ENCODE data around the gene BACH2. TPM values are rescaled to one million over a fixed set of nuclear protein-coding genes. Genes with fewer than 3 reads are reported as not detected.
A peak's percentile ranks its signal among the peaks of the same experiment; 100 is the strongest.

BACH2 gene
- total RNA-seq, 8 experiments from 2014 or later: 0.25 to 34.3 (median 19.4) TPM

DNA sequence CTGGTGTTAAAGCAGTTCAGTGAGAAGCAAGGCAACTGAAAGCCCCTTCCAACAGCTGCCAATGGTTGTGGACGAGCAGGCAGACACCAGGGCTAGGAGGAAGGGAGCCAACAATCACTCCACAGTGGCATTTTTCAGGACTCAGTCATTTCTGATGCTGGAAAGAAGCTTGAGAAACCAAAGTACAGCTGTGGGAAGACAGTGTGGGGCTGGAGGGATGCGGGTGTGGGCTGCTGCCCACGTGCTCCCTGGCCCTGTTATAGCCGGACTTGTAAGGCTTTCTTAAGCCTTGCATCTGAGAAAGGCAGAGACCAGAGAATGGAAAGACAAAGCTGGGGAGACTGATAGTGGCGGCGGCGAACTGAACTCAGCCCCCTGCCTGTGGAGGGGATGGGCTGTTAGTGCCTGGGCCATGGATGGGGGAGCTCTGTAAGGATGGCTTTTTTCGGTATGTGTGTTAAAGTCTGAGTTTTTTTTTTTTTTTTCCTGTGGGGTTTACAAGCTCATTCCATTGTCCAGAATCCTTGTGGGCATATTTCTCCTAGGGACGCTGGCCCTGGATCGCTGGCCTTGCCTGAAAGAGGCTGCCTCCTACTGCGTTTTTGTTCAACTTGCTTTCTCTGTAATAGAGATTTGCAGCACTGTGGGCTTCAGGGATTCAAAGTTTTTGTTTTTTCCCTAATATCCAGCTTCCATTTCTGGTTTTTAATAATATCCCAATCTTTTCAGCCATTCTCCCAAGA lies 310.7 kb downstream of the BACH2 start:
- peak overlapping the region in 1 of 5 donors; percentile 0 for H3K4me3 ChIP-seq

DNA sequence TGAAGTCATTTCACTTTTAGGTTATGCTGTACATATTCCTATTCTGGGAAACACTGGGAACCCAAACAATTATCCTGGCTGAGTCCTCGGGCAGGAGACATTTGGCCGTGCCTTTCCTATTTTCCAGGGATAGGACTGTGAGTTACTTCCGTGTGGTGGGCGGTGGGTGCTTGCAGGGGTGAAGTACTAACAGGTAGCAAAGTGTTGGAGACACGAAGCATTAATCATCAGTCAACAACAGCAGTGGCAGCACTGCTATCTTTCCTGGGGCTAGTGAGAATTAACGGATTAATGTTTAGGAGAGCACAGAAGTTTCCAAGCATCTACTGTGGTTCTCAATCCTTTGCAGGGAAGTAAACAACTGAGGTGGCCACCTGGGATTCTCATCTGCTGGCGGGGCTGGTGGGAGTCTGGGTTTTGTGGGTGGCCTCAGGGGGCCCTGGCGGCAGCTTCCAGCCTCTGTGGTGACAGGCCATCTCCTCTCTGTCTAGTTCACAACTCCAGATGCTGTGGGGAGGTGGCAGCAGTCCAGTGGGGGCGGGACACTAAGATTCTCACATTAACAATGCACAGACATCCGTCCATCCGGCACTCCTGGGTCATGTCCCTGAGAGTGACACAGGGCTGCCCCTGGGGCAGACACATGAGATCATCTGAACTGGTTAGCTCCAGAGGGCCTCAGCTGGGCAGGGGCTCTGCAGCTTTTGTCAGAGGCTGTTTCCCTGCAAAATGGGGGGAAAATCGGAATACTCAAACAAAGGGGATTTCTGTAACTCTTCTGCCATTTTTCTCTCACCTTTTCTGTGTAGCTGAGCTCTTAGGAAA lies 311.5 kb downstream of the BACH2 start:
- 50 to 93% (median 65%) methylated on average over 1 to 9 of the region's 12 CpGs; no CpG with 5 or more reads in 4 of the 10 experiments for WGBS, 10 experiments
- in situ Hi-C loops (cut with MboI; ENCODE audit: low pct_unique_long_range_greater_than_20kb in 2 of 9, low sequenced_read_pairs in 9 of 9, unreplicated experiment in 9 of 9): no loop called here
- Histone ChIP-seq H3K27ac (peak overlapping the region; percentile 77 to 84), H3K4me3 (peak overlapping the region in 1 of 5 donors; percentile 0), H3K4me1 (replicated peaks in 1 of 2) (peaks cover 27 to 35% of the 10 kb centered on the region in 2 donors)
- peak; percentile 91 to 95 (median 92) for ATAC-seq (replicated peaks in 6 of 8)

More for the DNA sequence above, 310.7 kb downstream of the BACH2 start:
- peak; percentile 53 to 80 (median 68) for ATAC-seq (replicated peaks in 6 of 8)
- H3K4me1 ChIP-seq (replicated peaks in 1 of 2): peaks cover 27 to 35% of the 10 kb centered on the region in 2 donors
- 30 to 90% (median 63%) methylated on average over 1 to 7 of the region's 11 CpGs for WGBS, 10 experiments
- in situ Hi-C loops (cut with MboI; ENCODE audit: low pct_unique_long_range_greater_than_20kb in 2 of 9, low sequenced_read_pairs in 9 of 9, unreplicated experiment in 9 of 9): no loop called here
- peak overlapping the region; percentile 77 to 84 for H3K27ac ChIP-seq

DNA sequence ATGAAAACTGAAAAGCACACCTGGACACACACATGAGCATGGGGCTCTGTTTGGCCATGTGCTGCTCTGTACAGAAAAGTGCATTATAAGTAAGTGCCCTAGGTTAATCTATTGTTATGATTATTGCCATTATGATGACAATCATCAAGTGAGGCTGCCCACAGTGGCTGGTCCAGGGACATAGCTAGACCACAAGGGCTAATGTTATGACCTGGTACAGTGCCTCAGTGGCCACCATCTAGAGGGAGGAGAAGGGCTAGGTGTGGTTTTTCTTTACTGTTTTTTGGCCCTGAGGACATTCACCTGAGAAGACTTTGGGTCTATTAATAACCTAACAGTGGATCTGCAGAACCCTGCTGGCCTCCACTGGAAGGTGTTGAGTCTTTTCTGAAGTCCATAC lies 316.3 kb downstream of the BACH2 start:
- H3K4me1 ChIP-seq (replicated peaks in 1 of 2): peaks cover 35 to 52% of the 10 kb centered on the region in 2 donors
- no peak for ATAC-seq (replicated peaks in 6 of 8)
- no peak overlapping the region for H3K27ac ChIP-seq
- in situ Hi-C loops (cut with MboI; ENCODE audit: low pct_unique_long_range_greater_than_20kb in 2 of 9, low sequenced_read_pairs in 9 of 9, unreplicated experiment in 9 of 9): no loop called here
- no peak overlapping the region for H3K4me3 ChIP-seq

DNA sequence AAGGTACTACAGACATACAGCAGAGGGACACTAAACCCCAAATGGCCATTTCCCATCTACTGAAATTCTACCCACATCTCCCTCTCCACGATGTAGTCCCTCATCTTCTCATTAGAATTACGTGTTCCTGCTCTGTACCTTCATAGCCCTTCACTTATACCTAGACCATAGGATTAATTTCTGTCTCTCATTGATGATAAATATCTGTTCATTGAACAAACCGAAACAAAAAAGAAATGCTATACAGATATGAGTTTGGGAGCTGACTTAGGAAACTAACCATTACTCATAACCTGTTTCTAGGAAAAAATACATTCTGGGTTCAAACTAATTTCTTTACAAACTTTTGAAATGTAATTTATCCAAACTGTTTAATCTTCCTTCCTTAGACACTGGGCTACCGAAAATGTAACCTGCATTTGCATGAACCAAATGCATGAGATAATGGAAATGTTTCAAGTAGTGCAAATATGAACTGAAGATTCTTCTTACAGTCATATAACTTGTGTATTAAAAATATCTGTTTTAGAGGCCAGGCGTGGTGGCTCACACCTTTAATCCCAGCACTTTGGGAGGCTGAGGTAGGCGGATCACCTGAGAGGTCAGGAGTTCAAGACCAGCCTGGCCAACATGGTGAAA lies 317.0 kb downstream of the BACH2 start:
- no peak overlapping the region for H3K4me3 ChIP-seq
- no peak for ATAC-seq (replicated peaks in 6 of 8)
- 60 to 96% (median 88%) methylated on average over 1 to 6 of the region's 6 CpGs; no CpG with 5 or more reads in 1 of the 10 experiments for WGBS, 10 experiments
- peak overlapping the region in 1 of 2 donors; percentile 63 for H3K27ac ChIP-seq
- peaks cover 32 to 53% of the 10 kb centered on the region in 2 donors for H3K4me1 ChIP-seq (replicated peaks in 1 of 2)
- in situ Hi-C loops (cut with MboI; ENCODE audit: low pct_unique_long_range_greater_than_20kb in 2 of 9, low sequenced_read_pairs in 9 of 9, unreplicated experiment in 9 of 9): loop anchor here in 1 of 9 experiments (10.0 kb wide), 1 partner anchor 305 kb away; no protein-coding TSS in a partner anchor

DNA sequence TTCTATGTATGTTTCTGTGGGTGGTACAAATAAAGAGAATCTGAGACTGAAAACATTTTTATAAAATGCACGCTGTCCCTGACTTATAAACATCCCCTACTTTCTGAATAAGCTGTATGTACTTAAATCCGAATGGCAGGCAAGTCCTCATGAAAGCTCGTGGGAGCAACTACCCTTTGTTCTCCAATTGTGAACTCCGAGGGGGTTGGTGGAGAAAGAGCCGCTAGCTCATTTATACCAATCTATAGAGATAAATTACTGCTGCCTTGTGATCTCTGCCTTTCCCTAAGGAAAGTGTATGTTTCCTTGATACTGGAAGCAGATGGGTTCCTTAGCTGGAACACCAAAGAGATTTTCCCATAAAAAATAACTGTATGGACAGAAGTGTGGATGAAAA lies 317.9 kb downstream of the BACH2 start:
- H3K4me1 ChIP-seq (replicated peaks in 1 of 2): peaks cover 34 to 56% of the 10 kb centered on the region in 2 donors
- peak overlapping the region in 2 of 5 donors; percentile 9 to 13 for H3K4me3 ChIP-seq
- H3K27ac ChIP-seq: peak overlapping the region; percentile 26 to 63
- in situ Hi-C loops (cut with MboI; ENCODE audit: low pct_unique_long_range_greater_than_20kb in 2 of 9, low sequenced_read_pairs in 9 of 9, unreplicated experiment in 9 of 9): loop anchor here in 1 of 9 experiments (10.0 kb wide), 1 partner anchor 306 kb away; no protein-coding TSS in a partner anchor
- 0 to 76% (median 16%) methylated on average over 1 to 5 of the region's 5 CpGs; no CpG with 5 or more reads in 1 of the 10 experiments for WGBS, 10 experiments
- ATAC-seq (replicated peaks in 6 of 8): no peak

DNA sequence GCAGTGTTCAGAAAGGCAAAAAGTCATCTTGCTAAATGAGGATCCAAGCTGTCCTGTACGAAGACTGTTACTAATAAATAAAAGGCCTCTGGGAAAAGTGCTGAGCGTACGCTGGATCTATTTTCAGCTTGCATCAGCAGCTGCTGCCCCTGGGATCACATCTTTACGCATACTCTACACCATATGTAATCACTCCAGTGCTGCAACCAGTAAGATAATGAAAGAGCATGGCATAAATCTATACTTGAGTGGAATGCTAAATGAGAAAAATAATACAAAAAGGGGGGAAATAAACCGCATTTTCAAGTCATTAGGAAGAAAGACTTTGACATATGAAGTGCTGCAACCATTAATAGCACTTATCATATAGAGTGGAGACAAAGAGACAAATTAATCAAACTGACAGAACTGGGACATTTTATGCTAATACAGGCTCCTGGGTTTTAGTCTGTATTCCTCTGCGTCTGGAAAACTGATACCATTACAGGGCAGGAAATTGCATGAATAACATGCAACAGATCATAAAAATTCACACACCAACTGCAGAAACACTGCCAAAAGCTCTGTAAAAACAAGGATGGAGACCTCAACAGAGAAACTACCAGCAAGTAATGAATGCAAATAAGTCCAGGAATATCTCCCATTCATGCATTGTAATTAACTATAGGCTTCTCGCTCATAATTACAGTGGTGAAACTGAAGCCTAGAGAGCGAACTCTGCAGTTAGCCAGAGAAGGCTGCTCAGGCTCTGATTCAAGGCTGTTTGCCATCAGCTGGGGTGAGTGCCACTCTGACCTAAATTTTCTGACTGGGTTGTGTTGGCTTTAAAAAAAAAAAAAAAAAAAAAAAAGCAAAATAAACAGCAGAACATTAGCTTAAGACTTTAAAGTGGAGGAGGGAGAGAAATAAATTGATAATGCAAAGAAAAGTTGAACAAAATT lies 318.6 kb downstream of the BACH2 start:
- in situ Hi-C loops (cut with MboI; ENCODE audit: low pct_unique_long_range_greater_than_20kb in 2 of 9, low sequenced_read_pairs in 9 of 9, unreplicated experiment in 9 of 9): loop anchor here in 1 of 9 experiments (10.0 kb wide), 1 partner anchor 307 kb away; no protein-coding TSS in a partner anchor
- peak; percentile 89 to 94 (median 93) for ATAC-seq (replicated peaks in 6 of 8)
- Histone ChIP-seq H3K4me1 (replicated peaks in 1 of 2) (peaks cover 34 to 56% of the 10 kb centered on the region in 2 donors), H3K27ac (peak overlapping the region; percentile 24 to 63), H3K4me3 (peak overlapping the region in 3 of 5 donors; percentile 5 to 13 (median 9))
- 0 to 25% (median 3%) methylated on average over 3 to 8 of the region's 8 CpGs for WGBS, 10 experiments

DNA sequence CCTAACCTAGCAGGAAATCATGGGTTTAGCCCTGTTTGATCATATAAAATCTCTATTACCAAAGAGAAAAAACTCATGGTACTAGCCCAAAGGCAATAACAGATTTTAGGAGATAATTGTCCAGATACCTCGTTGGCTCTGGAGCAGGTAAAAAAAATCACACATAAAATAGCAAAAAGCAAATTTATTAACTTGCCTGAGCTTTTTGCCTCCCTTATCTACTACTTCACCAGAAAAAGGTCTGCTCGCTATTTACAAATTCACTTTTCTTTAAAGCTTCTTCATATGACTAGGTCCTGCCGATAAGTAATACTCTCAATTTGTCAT lies 320.0 kb downstream of the BACH2 start:
- in situ Hi-C loops (cut with MboI; ENCODE audit: low pct_unique_long_range_greater_than_20kb in 2 of 9, low sequenced_read_pairs in 9 of 9, unreplicated experiment in 9 of 9): loop anchor here in 1 of 9 experiments (10.0 kb wide), 1 partner anchor 308 kb away; no protein-coding TSS in a partner anchor
- no peak overlapping the region for H3K4me3 ChIP-seq
- peaks cover 34 to 56% of the 10 kb centered on the region in 2 donors for H3K4me1 ChIP-seq (replicated peaks in 1 of 2)
- WGBS, 10 experiments: 60 to 100% (median 86%) methylated on average over 1 to 3 of the region's 3 CpGs; no CpG with 5 or more reads in 1 of the 10 experiments
- no peak for ATAC-seq (replicated peaks in 6 of 8)
- peak overlapping the region in 1 of 2 donors; percentile 63 for H3K27ac ChIP-seq

DNA sequence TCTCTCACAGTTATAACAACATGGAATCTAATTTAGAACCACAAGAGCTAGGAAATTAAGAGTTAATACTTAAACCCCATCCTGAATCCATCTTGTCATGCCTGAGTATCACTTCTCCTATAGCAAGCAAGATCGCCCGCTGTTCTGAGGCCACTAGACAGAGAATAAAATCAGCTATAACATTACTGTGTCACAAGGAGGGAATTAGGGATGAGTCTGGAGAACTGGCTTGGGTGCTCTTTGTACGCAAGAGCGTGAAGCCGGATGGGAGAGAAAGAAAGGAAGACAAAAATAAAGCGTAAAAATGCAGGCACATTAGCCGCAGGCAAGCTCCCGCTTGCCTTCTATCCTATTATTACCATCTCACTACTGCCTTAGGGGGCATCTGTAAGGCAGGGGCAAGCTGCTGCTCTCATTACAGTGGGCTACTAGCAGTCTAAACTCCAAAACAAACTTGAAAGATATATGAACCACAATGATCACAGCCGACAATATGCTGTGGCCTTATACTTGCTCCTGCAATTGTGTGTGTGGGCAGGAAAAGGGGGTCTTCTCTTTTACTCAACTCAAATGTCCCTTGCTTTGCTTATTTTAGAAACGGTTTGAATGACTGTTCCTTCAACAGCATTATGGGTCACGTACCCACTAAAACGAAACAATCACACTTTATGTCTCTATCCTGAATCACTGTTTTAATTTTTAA lies 320.5 kb downstream of the BACH2 start:
- Histone ChIP-seq H3K4me3 (no peak overlapping the region), H3K27ac (peak overlapping the region; percentile 63 to 68), H3K4me1 (replicated peaks in 1 of 2) (peaks cover 38 to 59% of the 10 kb centered on the region in 2 donors)
- WGBS, 10 experiments: 40 to 97% (median 71%) methylated on average over 1 to 11 of the region's 12 CpGs; no CpG with 5 or more reads in 1 of the 10 experiments
- no peak for ATAC-seq (replicated peaks in 6 of 8)
- in situ Hi-C loops (cut with MboI; ENCODE audit: low pct_unique_long_range_greater_than_20kb in 2 of 9, low sequenced_read_pairs in 9 of 9, unreplicated experiment in 9 of 9): loop anchor here in 1 of 9 experiments (10.0 kb wide), 1 partner anchor 309 kb away; no protein-coding TSS in a partner anchor

DNA sequence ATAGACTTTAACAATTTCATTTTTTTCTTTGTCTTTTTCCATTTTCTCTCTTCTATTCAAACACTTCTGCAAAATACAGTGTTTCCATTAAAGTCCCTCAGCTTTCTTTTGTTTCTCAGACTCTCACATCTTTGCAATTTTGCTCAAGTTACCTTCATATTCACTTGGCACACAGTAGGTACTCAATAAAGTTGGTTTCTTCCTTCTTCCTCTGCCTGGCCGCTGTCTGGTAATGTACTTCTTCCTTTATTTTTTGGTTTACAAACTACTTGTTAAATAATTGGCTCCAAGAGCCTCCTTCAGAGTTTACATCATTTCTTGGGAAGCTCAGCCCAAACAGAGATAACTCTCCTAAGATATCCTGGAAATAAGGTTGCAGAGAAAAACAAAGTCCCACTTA lies 321.3 kb downstream of the BACH2 start:
- 50 to 100% (median 100%) methylated on average over 1 of the region's 1 CpG; no CpG with 5 or more reads in 1 of the 10 experiments for WGBS, 10 experiments
- Histone ChIP-seq H3K27ac (no peak overlapping the region), H3K4me3 (no peak overlapping the region), H3K4me1 (replicated peaks in 1 of 2) (peaks cover 46 to 67% of the 10 kb centered on the region in 2 donors)
- no peak for ATAC-seq (replicated peaks in 6 of 8)
- in situ Hi-C loops (cut with MboI; ENCODE audit: low pct_unique_long_range_greater_than_20kb in 2 of 9, low sequenced_read_pairs in 9 of 9, unreplicated experiment in 9 of 9): loop anchor here in 1 of 9 experiments (10.0 kb wide), 1 partner anchor 309 kb away; no protein-coding TSS in a partner anchor

DNA sequence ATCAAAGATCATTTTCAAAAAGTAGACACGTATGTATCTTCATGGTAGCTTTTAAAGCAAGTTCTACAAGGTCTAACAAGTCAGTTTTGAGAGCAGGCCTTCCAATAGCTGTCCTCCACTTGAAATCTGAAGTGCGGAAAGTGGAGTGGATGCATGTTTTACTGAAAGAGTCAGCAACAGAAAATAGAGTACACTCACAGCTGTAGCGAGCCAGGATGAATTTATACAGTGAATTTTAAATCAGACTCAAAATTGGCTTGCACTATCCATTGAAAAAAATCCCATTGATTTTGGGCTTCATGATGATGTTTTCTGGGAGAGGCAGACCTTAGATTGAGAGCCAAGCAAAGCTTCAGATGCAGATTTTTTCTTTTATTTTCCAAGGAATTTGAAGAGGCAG lies 321.8 kb downstream of the BACH2 start:
- ATAC-seq (replicated peaks in 6 of 8): no peak

DNA sequence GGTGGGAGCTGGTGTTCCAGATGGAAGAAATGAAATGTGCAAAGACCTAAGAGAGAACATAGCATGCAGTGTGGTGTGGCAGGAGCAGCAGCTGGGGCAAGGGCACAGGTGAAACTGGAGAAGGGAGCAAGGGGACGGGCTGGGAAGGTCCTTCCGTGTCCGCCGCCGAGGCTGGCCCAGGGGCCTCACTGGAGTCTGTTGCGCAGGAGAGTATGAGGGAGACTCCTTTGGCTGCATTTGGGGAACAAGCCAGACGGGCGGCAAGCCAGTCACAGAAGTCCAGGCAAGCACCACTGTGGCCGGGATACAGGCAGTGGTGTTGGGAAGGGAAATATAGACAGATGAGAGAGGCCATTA lies 324.6 kb downstream of the BACH2 start:
- H3K4me1 ChIP-seq (replicated peaks in 1 of 2): peaks cover 32 to 41% of the 10 kb centered on the region in 2 donors
- in situ Hi-C loops (cut with MboI; ENCODE audit: low pct_unique_long_range_greater_than_20kb in 2 of 9, low sequenced_read_pairs in 9 of 9, unreplicated experiment in 9 of 9): loop anchor here in 3 of 9 experiments (10.0 to 25.0 kb wide), 3 partner anchors 215 to 515 kb away; no protein-coding TSS in a partner anchor
- ATAC-seq (replicated peaks in 6 of 8): no peak
- no peak overlapping the region for H3K27ac ChIP-seq
- 96 to 100% (median 100%) methylated on average over 1 to 8 of the region's 9 CpGs; no CpG with 5 or more reads in 3 of the 10 experiments for WGBS, 10 experiments
- no peak overlapping the region for H3K4me3 ChIP-seq

More for the DNA sequence above, 321.8 kb downstream of the BACH2 start:
- WGBS, 10 experiments: 42 to 100% (median 92%) methylated on average over 1 to 3 of the region's 3 CpGs; no CpG with 5 or more reads in 2 of the 10 experiments
- in situ Hi-C loops (cut with MboI; ENCODE audit: low pct_unique_long_range_greater_than_20kb in 2 of 9, low sequenced_read_pairs in 9 of 9, unreplicated experiment in 9 of 9): loop anchor here in 3 of 9 experiments (10.0 to 25.0 kb wide), 3 partner anchors 212 to 512 kb away; no protein-coding TSS in a partner anchor
- Histone ChIP-seq H3K27ac (no peak overlapping the region), H3K4me1 (replicated peaks in 1 of 2) (peaks cover 46 to 65% of the 10 kb centered on the region in 2 donors), H3K4me3 (no peak overlapping the region)

Data from motor neuron (in vitro differentiated cells).